Glutamatergic neuron (in vitro differentiated cells): Measurements from ENCODE around the gene RAB5IF. TPM values are rescaled to one million over a fixed set of nuclear protein-coding genes. Genes with fewer than 3 reads are reported as not detected.

ENCODE experiments used
- DNase-seq: peaks from one replicate; pipeline ENCODE4 v3.0.0; 2022
- H3K27ac Mint-ChIP-seq: one replicate; pipeline ENCODE4 v1.8.0; 2020; ENCODE audit warnings: mild to moderate bottlenecking, mixed read lengths, inconsistent platforms; ENCODE audit not compliant: unreplicated experiment
- H3K27me3 Mint-ChIP-seq: one replicate; pipeline ENCODE4 v1.8.0; 2020; ENCODE audit warnings: mild to moderate bottlenecking, moderate library complexity, mixed read lengths, inconsistent platforms; ENCODE audit not compliant: unreplicated experiment
- H3K36me3 Mint-ChIP-seq: one replicate; pipeline ENCODE4 v1.8.0; 2020; ENCODE audit warnings: mild to moderate bottlenecking, mixed read lengths, inconsistent platforms; ENCODE audit not compliant: unreplicated experiment
- H3K4me1 Mint-ChIP-seq: one replicate; pipeline ENCODE4 v1.8.0; 2020; ENCODE audit warnings: mild to moderate bottlenecking, low read depth, mixed read lengths, inconsistent platforms; ENCODE audit not compliant: unreplicated experiment
- H3K4me3 Mint-ChIP-seq: one replicate; pipeline ENCODE4 v1.8.0; 2020; ENCODE audit warnings: mild to moderate bottlenecking, mixed read lengths, inconsistent platforms; ENCODE audit not compliant: unreplicated experiment
- H3K9me3 Mint-ChIP-seq: one replicate; pipeline ENCODE4 v1.8.0; 2020; ENCODE audit warnings: mild to moderate bottlenecking, moderate library complexity, mixed read lengths, inconsistent platforms; ENCODE audit not compliant: unreplicated experiment
- total RNA-seq: library from RNA; stranded (reverse); fragmentation: NEBNext Ultra II Directional; extraction: Animal tissue kit (Norgen Biotek cat#: 25700); gene quantifications from one replicate; pipeline ENCODE4 v1.2.1, GENCODE V29; 2021; ENCODE audit not compliant: unreplicated experiment
- TF ChIP-seq, protein P1 (sequence below): fragments of 200-600 bp; sonication (generic); IDR thresholded peaks from one replicate; pipeline ENCODE4 v1.5.0; 2021; ENCODE audit not compliant: partially characterized antibody, unreplicated experiment

Gene RAB5IF
- total RNA-seq, 1 donor from 2014 or later, result 48.9 TPM

DNA sequence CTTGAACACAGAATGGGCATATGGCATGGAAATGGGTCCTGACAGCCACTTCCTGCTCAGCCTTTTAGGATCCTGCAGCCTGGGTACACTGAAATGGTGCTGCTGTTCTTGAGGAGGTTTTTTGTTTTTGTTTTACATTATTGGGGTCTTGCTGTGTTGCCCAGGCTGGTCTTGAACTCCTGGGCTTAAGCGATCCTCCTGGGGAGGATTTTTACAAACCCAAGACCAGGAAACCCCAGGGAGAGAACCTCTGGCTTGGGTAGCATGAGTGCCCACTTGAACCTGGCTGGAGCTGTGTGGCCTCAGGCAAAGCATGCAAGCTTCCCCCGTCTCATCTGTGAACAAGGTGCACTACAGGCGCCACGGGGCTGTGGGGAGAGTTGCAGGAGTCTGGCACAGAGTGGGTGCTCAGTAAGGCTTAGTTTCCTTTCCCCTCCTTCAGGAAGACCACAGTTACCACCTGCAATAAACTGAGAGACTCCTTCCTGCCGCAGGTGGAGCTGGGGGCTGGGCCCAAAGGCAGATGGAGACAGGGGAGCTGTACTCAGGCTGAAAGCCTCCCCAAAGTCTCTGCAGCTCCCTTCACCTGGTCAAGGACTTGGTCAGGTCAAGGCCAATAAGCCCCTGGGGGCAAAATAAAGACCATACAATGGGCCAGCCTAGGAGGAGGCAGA, 38.6 kb downstream of the RAB5IF start:
- Mint-ChIP-seq H3K27ac (no peak overlapping the region), H3K36me3 (no peaks in the 10 kb centered on the region), H3K9me3 (peaks cover 2% of the 10 kb centered on the region), H3K4me1 (no peaks in the 10 kb centered on the region), H3K4me3 (no peak overlapping the region), H3K27me3 (no peaks in the 10 kb centered on the region)
- DNase-seq, result no peak
- TF ChIP-seq, protein P1, sequence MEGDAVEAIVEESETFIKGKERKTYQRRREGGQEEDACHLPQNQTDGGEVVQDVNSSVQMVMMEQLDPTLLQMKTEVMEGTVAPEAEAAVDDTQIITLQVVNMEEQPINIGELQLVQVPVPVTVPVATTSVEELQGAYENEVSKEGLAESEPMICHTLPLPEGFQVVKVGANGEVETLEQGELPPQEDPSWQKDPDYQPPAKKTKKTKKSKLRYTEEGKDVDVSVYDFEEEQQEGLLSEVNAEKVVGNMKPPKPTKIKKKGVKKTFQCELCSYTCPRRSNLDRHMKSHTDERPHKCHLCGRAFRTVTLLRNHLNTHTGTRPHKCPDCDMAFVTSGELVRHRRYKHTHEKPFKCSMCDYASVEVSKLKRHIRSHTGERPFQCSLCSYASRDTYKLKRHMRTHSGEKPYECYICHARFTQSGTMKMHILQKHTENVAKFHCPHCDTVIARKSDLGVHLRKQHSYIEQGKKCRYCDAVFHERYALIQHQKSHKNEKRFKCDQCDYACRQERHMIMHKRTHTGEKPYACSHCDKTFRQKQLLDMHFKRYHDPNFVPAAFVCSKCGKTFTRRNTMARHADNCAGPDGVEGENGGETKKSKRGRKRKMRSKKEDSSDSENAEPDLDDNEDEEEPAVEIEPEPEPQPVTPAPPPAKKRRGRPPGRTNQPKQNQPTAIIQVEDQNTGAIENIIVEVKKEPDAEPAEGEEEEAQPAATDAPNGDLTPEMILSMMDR, result no peak

- Mint-ChIP-seq H3K36me3 (no peaks in the 10 kb centered on the region), H3K27me3 (no peaks in the 10 kb centered on the region), H3K4me1 (no peaks in the 10 kb centered on the region), H3K4me3 (no peak overlapping the region), H3K27ac (no peak overlapping the region), H3K9me3 (peaks cover 2% of the 10 kb centered on the region)
- TF ChIP-seq, protein P1, result no peak
- DNase-seq, result no peak
Observed at GRCh38 chr20:36644706-36645095, 39.1 kb downstream of the RAB5IF start.

- no peak overlapping the region for H3K4me3 Mint-ChIP-seq
- H3K27me3 Mint-ChIP-seq, result no peaks in the 10 kb centered on the region
- H3K36me3 Mint-ChIP-seq, result no peaks in the 10 kb centered on the region
- no peak for DNase-seq
- no peak overlapping the region for H3K27ac Mint-ChIP-seq
- peaks cover 2% of the 10 kb centered on the region for H3K9me3 Mint-ChIP-seq
- no peaks in the 10 kb centered on the region for H3K4me1 Mint-ChIP-seq
- TF ChIP-seq, protein P1, result no peak
Observed at GRCh38 chr20:36645353-36645752, 39.8 kb downstream of the RAB5IF start.

DNA sequence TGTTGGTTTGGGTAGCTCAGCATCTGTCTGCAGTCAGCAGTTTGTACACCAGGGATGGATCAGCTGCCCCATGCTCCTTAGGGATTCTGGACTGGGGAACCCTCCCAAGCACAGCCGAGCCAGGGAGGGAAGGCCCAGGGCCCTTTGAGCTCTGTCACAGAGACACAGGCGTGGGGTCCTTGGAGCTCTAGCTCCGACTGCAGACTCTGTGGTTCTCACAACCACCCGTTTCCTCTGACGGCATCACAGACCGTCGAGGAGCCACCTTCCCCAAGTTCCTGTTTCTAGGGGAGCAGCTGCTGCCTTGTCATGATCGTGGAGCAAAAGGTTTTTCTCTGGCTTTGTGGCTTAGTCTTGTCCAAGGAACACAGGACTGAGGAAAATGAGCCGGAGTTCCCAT, 40.4 kb downstream of the RAB5IF start, which contains the start of gene SLA2:
Gene SLA2 (minus strand): TSS at position 199 of the 400 bp plus-strand sequence. CDS start 4,861 bp downstream, outside the sequence.
- no peak within 1 kb of the TSS for H3K27ac Mint-ChIP-seq
- H3K36me3 Mint-ChIP-seq, result no peaks in the 10 kb centered on the region
- no peak for DNase-seq
- H3K4me3 Mint-ChIP-seq, result no peak within 1 kb of the TSS
- H3K27me3 Mint-ChIP-seq, result no peaks in the 10 kb centered on the region
- TF ChIP-seq, protein P1, result no peak
- no peaks in the 10 kb centered on the region for H3K4me1 Mint-ChIP-seq
- peaks cover 2% of the 10 kb centered on the region for H3K9me3 Mint-ChIP-seq

- H3K36me3 Mint-ChIP-seq, result no peaks in the 10 kb centered on the region
- TF ChIP-seq, protein P1, result no peak
- H3K4me3 Mint-ChIP-seq, result no peak overlapping the region
- H3K9me3 Mint-ChIP-seq, result no peaks in the 10 kb centered on the region
- no peak for DNase-seq
- H3K27me3 Mint-ChIP-seq, result no peaks in the 10 kb centered on the region
- H3K27ac Mint-ChIP-seq, result no peak overlapping the region
- H3K4me1 Mint-ChIP-seq, result no peaks in the 10 kb centered on the region
Observed at GRCh38 chr20:36646678-36647077, 41.1 kb downstream of the RAB5IF start.
